ENCODE measurements around the gene DUSP10.

GRCh38 chr1:221765527-221765926 lies 23.6 kb upstream of the DUSP10 start:
- no peak for TF ChIP-seq POLR2AphosphoS5 (IDR thresholded peaks at IDR 0.05)
- TF ChIP-seq, protein P1, sequence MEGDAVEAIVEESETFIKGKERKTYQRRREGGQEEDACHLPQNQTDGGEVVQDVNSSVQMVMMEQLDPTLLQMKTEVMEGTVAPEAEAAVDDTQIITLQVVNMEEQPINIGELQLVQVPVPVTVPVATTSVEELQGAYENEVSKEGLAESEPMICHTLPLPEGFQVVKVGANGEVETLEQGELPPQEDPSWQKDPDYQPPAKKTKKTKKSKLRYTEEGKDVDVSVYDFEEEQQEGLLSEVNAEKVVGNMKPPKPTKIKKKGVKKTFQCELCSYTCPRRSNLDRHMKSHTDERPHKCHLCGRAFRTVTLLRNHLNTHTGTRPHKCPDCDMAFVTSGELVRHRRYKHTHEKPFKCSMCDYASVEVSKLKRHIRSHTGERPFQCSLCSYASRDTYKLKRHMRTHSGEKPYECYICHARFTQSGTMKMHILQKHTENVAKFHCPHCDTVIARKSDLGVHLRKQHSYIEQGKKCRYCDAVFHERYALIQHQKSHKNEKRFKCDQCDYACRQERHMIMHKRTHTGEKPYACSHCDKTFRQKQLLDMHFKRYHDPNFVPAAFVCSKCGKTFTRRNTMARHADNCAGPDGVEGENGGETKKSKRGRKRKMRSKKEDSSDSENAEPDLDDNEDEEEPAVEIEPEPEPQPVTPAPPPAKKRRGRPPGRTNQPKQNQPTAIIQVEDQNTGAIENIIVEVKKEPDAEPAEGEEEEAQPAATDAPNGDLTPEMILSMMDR (IDR thresholded peaks at IDR 0.05; ENCODE audit: poor library complexity, severe bottlenecking) = no peak
- TF ChIP-seq REST (IDR thresholded peaks at IDR 0.05; ENCODE audit: borderline replicate concordance) = no peak
- no peak for TF ChIP-seq MXI1 (conservative IDR thresholded peaks at IDR 0.05; ENCODE audit: poor library complexity, severe bottlenecking)
- TF ChIP-seq SMC3 (conservative IDR thresholded peaks at IDR 0.05; ENCODE audit: poor library complexity) = no peak
- TF ChIP-seq TAF1 (IDR thresholded peaks at IDR 0.05; ENCODE audit: low read depth) = no peak
- TF ChIP-seq RAD21 (conservative IDR thresholded peaks at IDR 0.05) = no peak
